Measurements from ENCODE around the gene SMIM15. TPM values are rescaled to one million over a fixed set of nuclear protein-coding genes. Genes with fewer than 3 reads are reported as not detected.

SMIM15 gene
- total RNA-seq, 1 donor from 2014 or later: 48.9 TPM

- no peaks in the 10 kb centered on the region for H3K36me3 ChIP-seq
- intact Hi-C loops (cut with DNase I): no loop called here
- ATAC-seq (no peak), DNase-seq (no peak)
- H3K9me3 ChIP-seq: no peaks in the 10 kb centered on the region
- no peaks in the 10 kb centered on the region for H3K4me1 ChIP-seq
- no peak overlapping the region for H3K27ac ChIP-seq
- no peak overlapping the region for H3K4me3 ChIP-seq
- TF ChIP-seq CTCF (IDR thresholded peaks at IDR 0.05): no peak
- H3K27me3 ChIP-seq: no peaks in the 10 kb centered on the region
These were observed 32.0 kb downstream of the SMIM15 start for GRCh38 chr5:61130289-61130688.

- intact Hi-C loops (cut with DNase I): no loop called here
- Histone ChIP-seq H3K27me3 (no peaks in the 10 kb centered on the region), H3K9me3 (no peaks in the 10 kb centered on the region), H3K27ac (no peak overlapping the region), H3K4me3 (no peak overlapping the region), H3K4me1 (no peaks in the 10 kb centered on the region), H3K36me3 (no peaks in the 10 kb centered on the region)
- DNase-seq (no peak), ATAC-seq (no peak)
- TF ChIP-seq CTCF (IDR thresholded peaks at IDR 0.05): no peak
These were observed 39.1 kb downstream of the SMIM15 start for GRCh38 chr5:61123145-61123544.

GRCh38 chr5:61120534-61120933, 41.7 kb downstream of the SMIM15 start:
- no peak for DNase-seq
- Histone ChIP-seq H3K27me3 (no peaks in the 10 kb centered on the region), H3K4me3 (no peak overlapping the region), H3K9me3 (no peaks in the 10 kb centered on the region), H3K4me1 (no peaks in the 10 kb centered on the region), H3K36me3 (no peaks in the 10 kb centered on the region), H3K27ac (no peak overlapping the region)
- TF ChIP-seq CTCF (IDR thresholded peaks at IDR 0.05): no peak
- ATAC-seq: no peak
- intact Hi-C loops (cut with DNase I): no loop called here

GRCh38 chr5:61119066-61119465, 43.2 kb downstream of the SMIM15 start:
- no peak for ATAC-seq
- DNase-seq: no peak
- Histone ChIP-seq H3K27me3 (no peaks in the 10 kb centered on the region), H3K4me1 (no peaks in the 10 kb centered on the region), H3K36me3 (no peaks in the 10 kb centered on the region), H3K27ac (no peak overlapping the region), H3K9me3 (no peaks in the 10 kb centered on the region), H3K4me3 (no peak overlapping the region)
- intact Hi-C loops (cut with DNase I): no loop called here
- no peak for TF ChIP-seq CTCF (IDR thresholded peaks at IDR 0.05)

- Histone ChIP-seq H3K27me3 (no peaks in the 10 kb centered on the region), H3K36me3 (no peaks in the 10 kb centered on the region), H3K27ac (no peak overlapping the region), H3K9me3 (no peaks in the 10 kb centered on the region), H3K4me3 (no peak overlapping the region), H3K4me1 (no peaks in the 10 kb centered on the region)
- TF ChIP-seq CTCF (IDR thresholded peaks at IDR 0.05): no peak
- DNase-seq (no peak), ATAC-seq (no peak)
- intact Hi-C loops (cut with DNase I): no loop called here
These were observed 46.3 kb downstream of the SMIM15 start for GRCh38 chr5:61115968-61116367.

- no peaks in the 10 kb centered on the region for H3K9me3 ChIP-seq
- intact Hi-C loops (cut with DNase I): no loop called here
- no peaks in the 10 kb centered on the region for H3K36me3 ChIP-seq
- no peak for TF ChIP-seq CTCF (IDR thresholded peaks at IDR 0.05)
- no peaks in the 10 kb centered on the region for H3K27me3 ChIP-seq
- no peak for ATAC-seq
- H3K4me3 ChIP-seq: no peak overlapping the region
- no peak overlapping the region for H3K27ac ChIP-seq
- H3K4me1 ChIP-seq: no peaks in the 10 kb centered on the region
- DNase-seq: no peak
These were observed 47.8 kb downstream of the SMIM15 start for GRCh38 chr5:61114441-61114840.
